Measurements from ENCODE around the gene DDX4.

DNA sequence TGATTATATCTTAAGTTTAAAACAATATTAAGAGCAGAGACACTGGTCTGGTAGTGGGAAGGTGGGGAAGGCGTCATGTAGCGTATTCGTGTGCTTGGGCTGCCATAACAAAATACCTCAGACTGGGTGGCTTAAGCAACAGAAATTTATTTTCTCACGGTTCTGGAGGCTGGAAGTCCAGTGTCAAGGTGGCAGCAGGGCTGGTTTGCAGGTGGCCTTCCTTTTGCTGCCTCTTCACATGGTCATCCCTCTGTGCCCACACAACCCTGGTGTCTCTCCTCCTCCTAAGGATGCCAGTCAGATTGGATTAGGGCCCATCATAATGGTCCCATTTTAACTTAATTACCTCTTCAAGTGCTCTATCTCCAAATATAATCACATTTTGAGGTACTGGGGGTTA lies 122.8 kb downstream of the DDX4 start:
- TF ChIP-seq, protein P1, sequence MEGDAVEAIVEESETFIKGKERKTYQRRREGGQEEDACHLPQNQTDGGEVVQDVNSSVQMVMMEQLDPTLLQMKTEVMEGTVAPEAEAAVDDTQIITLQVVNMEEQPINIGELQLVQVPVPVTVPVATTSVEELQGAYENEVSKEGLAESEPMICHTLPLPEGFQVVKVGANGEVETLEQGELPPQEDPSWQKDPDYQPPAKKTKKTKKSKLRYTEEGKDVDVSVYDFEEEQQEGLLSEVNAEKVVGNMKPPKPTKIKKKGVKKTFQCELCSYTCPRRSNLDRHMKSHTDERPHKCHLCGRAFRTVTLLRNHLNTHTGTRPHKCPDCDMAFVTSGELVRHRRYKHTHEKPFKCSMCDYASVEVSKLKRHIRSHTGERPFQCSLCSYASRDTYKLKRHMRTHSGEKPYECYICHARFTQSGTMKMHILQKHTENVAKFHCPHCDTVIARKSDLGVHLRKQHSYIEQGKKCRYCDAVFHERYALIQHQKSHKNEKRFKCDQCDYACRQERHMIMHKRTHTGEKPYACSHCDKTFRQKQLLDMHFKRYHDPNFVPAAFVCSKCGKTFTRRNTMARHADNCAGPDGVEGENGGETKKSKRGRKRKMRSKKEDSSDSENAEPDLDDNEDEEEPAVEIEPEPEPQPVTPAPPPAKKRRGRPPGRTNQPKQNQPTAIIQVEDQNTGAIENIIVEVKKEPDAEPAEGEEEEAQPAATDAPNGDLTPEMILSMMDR (IDR thresholded peaks at IDR 0.05 in 2 of 3, conservative IDR thresholded peaks at IDR 0.05 in 1 of 3; ENCODE audit: borderline replicate concordance in 1 of 3, insufficient read depth in 1 of 3, low read depth in 2 of 3, low read length in 2 of 3) = no peak
- no peak for TF ChIP-seq EZH2 (IDR thresholded peaks at IDR 0.05)
- no peak for TF ChIP-seq EZH2phosphoT487 (IDR thresholded peaks at IDR 0.05; ENCODE audit: borderline replicate concordance)
- no peak for TF ChIP-seq POLR2A (IDR thresholded peaks at IDR 0.05; ENCODE audit: borderline replicate concordance, extremely low read depth, insufficient read depth, insufficient read length)
- no peak for TF ChIP-seq CEBPB (IDR thresholded peaks at IDR 0.05; ENCODE audit: low read depth)
- TF ChIP-seq ZNF274 (IDR thresholded peaks at IDR 0.05; ENCODE audit: low read depth, low read length) = no peak
- TF ChIP-seq SIN3A (IDR thresholded peaks at IDR 0.05; ENCODE audit: low read depth) = no peak
- TF ChIP-seq, protein P2, sequence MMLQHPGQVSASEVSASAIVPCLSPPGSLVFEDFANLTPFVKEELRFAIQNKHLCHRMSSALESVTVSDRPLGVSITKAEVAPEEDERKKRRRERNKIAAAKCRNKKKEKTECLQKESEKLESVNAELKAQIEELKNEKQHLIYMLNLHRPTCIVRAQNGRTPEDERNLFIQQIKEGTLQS (IDR thresholded peaks at IDR 0.05) = no peak
- TF ChIP-seq SRF (IDR thresholded peaks at IDR 0.05; ENCODE audit: low read depth) = no peak
- no peak for TF ChIP-seq ZFX (IDR thresholded peaks at IDR 0.05)
- no peak for TF ChIP-seq JUND (IDR thresholded peaks at IDR 0.05)
- TF ChIP-seq YY1 (IDR thresholded peaks at IDR 0.05; ENCODE audit: extremely low read depth, insufficient replicate concordance, low read depth, low read length) = no peak
- TF ChIP-seq, protein P3, sequence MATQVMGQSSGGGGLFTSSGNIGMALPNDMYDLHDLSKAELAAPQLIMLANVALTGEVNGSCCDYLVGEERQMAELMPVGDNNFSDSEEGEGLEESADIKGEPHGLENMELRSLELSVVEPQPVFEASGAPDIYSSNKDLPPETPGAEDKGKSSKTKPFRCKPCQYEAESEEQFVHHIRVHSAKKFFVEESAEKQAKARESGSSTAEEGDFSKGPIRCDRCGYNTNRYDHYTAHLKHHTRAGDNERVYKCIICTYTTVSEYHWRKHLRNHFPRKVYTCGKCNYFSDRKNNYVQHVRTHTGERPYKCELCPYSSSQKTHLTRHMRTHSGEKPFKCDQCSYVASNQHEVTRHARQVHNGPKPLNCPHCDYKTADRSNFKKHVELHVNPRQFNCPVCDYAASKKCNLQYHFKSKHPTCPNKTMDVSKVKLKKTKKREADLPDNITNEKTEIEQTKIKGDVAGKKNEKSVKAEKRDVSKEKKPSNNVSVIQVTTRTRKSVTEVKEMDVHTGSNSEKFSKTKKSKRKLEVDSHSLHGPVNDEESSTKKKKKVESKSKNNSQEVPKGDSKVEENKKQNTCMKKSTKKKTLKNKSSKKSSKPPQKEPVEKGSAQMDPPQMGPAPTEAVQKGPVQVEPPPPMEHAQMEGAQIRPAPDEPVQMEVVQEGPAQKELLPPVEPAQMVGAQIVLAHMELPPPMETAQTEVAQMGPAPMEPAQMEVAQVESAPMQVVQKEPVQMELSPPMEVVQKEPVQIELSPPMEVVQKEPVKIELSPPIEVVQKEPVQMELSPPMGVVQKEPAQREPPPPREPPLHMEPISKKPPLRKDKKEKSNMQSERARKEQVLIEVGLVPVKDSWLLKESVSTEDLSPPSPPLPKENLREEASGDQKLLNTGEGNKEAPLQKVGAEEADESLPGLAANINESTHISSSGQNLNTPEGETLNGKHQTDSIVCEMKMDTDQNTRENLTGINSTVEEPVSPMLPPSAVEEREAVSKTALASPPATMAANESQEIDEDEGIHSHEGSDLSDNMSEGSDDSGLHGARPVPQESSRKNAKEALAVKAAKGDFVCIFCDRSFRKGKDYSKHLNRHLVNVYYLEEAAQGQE (IDR thresholded peaks at IDR 0.05; ENCODE audit: low read depth) = no peak

Data from HCT116 (cell line).